ENCODE results near the gene TNFRSF13B. TPM values are rescaled to one million over a fixed set of nuclear protein-coding genes. Genes with fewer than 3 reads are reported as not detected.

Gene TNFRSF13B
- total RNA-seq, 1 experiment from 2014 or later: 0.28 TPM

DNA sequence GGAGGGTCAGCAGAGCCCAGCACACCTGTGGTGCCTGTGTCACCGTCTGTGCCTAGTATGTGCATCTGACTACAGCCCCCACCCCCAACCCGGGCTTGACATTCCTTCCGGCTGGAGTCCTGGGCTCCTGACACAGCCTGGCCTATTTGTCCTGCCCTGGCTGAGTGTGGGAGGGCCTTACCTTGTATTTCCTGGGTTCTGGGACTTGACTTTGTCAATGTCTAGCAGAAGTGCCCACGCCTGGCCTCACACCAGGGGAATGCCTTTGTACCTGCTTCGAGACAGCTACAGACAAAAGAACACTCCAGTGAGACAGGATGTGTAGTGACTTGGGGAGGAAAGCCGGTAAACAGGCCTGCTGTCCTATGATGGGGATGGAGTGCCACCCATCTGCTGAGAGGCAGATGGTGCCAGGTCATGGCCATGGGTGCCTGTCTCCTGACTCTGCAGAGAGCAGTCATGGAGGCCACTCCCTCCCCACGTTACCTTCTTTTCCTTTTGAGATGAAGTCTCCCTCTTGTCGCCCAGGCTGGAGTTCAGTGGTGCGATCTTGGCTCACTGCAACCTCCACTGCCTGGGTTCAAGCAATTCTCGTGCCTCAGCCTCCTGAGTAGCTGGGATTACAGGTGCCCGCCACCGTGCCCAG lies 42.8 kb downstream of the TNFRSF13B start:
- no peaks in the 10 kb centered on the region for H3K79me1 ChIP-seq (ENCODE audit: insufficient read depth, low read depth, low read length, poor library complexity, severe bottlenecking)
- peaks cover 0 to 2% of the 10 kb centered on the region in 2 experiments; a peak in 1 of 5 replicates for H3K9me3 Mint-ChIP-seq
- H3K14ac ChIP-seq (ENCODE audit: insufficient read depth, low read length): no peak overlapping the region
- H3K18ac ChIP-seq (ENCODE audit: insufficient read length, low read depth, low read length): no peak overlapping the region
- H4K5ac ChIP-seq (ENCODE audit: insufficient read length, low read depth, low read length): no peak overlapping the region
- no peak overlapping the region for H4K8ac ChIP-seq (replicated peaks; ENCODE audit: insufficient read length, low read depth, low read length)
- no peak overlapping the region for H3K9ac ChIP-seq (ENCODE audit: extremely low read depth, insufficient read length, low read length)
- no peaks in the 10 kb centered on the region for H3K4me1 ChIP-seq (ENCODE audit: insufficient read depth, low read length)
- DNase-seq: no peak
- no peak overlapping the region for H3T11ph ChIP-seq (ENCODE audit: low read length)
- H4K91ac ChIP-seq (ENCODE audit: insufficient read length, low read depth, low read length): no peak overlapping the region
- no peak overlapping the region for H2BK20ac ChIP-seq (ENCODE audit: low read depth, low read length, poor library complexity, severe bottlenecking)
- H3K23me2 ChIP-seq (ENCODE audit: insufficient read length, low read depth, low read length, poor library complexity, severe bottlenecking): no peaks in the 10 kb centered on the region
- no peak overlapping the region for H2BK12ac ChIP-seq (ENCODE audit: insufficient read length, low read depth, low read length)
- H3K4me3 Mint-ChIP-seq: no peak overlapping the region
- no peak overlapping the region; a peak in 1 of 7 replicates for H3K27ac Mint-ChIP-seq
- H3K56ac ChIP-seq (ENCODE audit: insufficient read length, low read depth, low read length): no peak overlapping the region
- no peak overlapping the region for H3K27ac ChIP-seq (ENCODE audit: insufficient read length, low read depth, low read length)
- H3K9me3 ChIP-seq (ENCODE audit: control insufficient read depth, low read depth, low read length): no peaks in the 10 kb centered on the region
- no peaks in the 10 kb centered on the region for H3K79me2 ChIP-seq (ENCODE audit: insufficient read depth, low read length)
- peaks cover 1% of the 10 kb centered on the region; the same call in 1 of the 2 replicates for H3K27me3 Mint-ChIP-seq (ENCODE audit: low read depth)
- no peak overlapping the region for H2BK5ac ChIP-seq (ENCODE audit: insufficient read length, low read length)
- no peaks in the 10 kb centered on the region for H4K20me1 ChIP-seq (ENCODE audit: control insufficient read depth, insufficient read depth, insufficient read length)
- H2AK5ac ChIP-seq (ENCODE audit: insufficient read length, low read length): no peak overlapping the region
- H3K4me1 Mint-ChIP-seq: peaks cover 6 to 9% of the 10 kb centered on the region in 2 experiments; a peak in 2 of 4 replicates
- no peak overlapping the region for H2BK15ac ChIP-seq (ENCODE audit: low read depth, low read length)
- H3K23ac ChIP-seq (ENCODE audit: insufficient read length, low read depth, low read length): no peak overlapping the region
- no peak overlapping the region for H3K4me2 ChIP-seq (ENCODE audit: insufficient read depth, insufficient read length, low read length)
- H2BK120ac ChIP-seq (ENCODE audit: low read depth, low read length, poor library complexity, severe bottlenecking): no peak overlapping the region
- TF ChIP-seq, protein P1, sequence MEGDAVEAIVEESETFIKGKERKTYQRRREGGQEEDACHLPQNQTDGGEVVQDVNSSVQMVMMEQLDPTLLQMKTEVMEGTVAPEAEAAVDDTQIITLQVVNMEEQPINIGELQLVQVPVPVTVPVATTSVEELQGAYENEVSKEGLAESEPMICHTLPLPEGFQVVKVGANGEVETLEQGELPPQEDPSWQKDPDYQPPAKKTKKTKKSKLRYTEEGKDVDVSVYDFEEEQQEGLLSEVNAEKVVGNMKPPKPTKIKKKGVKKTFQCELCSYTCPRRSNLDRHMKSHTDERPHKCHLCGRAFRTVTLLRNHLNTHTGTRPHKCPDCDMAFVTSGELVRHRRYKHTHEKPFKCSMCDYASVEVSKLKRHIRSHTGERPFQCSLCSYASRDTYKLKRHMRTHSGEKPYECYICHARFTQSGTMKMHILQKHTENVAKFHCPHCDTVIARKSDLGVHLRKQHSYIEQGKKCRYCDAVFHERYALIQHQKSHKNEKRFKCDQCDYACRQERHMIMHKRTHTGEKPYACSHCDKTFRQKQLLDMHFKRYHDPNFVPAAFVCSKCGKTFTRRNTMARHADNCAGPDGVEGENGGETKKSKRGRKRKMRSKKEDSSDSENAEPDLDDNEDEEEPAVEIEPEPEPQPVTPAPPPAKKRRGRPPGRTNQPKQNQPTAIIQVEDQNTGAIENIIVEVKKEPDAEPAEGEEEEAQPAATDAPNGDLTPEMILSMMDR (conservative IDR thresholded peaks at IDR 0.05): no peak
- no peaks in the 10 kb centered on the region for H3K27me3 ChIP-seq (ENCODE audit: insufficient read depth, low read length)
- WGBS (ENCODE audit: extremely low coverage, insufficient read length, low lambda C conversion rate): no CpG with 5 or more reads among the region's 12 CpGs
- no peak overlapping the region for H3K4ac ChIP-seq (ENCODE audit: low read depth, low read length)
- H3K36me3 Mint-ChIP-seq (ENCODE audit: insufficient read depth in 1 of 3, low read depth in 3 of 3): no peaks in the 10 kb centered on the region
- no peak overlapping the region for H2AFZ ChIP-seq (ENCODE audit: low read length)

All from H9 (cell line).